ENCODE data around the gene GBX2. TPM values are rescaled to one million over a fixed set of nuclear protein-coding genes. Genes with fewer than 3 reads are reported as not detected.

GBX2 gene
- total and polyA plus RNA-seq, 10 of the 15 experiments (the other 5 are each of a cell fraction or from before 2014, with no cell fraction given) = not detected

DNA sequence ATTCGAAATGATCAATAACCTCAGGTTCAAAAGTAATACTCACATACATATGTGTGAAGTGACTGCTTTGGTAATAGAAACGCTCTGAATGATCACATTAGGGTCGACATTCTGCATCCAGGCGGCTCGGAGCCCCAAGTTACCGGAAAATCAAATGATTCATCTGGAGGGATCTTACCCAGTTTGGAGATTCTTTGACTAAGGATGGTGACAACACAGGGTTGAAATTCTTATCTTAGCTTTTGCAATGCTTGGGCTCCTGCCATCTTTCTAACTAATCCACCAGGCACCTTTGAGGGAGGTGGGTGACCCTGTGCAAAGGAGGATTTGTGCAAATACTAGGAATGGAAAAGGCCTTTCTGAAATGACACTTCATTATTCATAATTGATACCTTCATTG lies 10.8 kb downstream of the GBX2 start (continued):
- TF ChIP-seq IRF3 (IDR thresholded peaks at IDR 0.05) = no peak

GRCh38 chr2:236156860-236157194 lies 11.4 kb downstream of the GBX2 start:
- H3K9ac ChIP-seq (ENCODE audit: control insufficient read depth, insufficient read depth, low read length) = no peak overlapping the region
- H3K4me2 ChIP-seq (ENCODE audit: control insufficient read depth, insufficient read depth) = no peak overlapping the region
- H3K4me3 ChIP-seq = no peak overlapping the region
- intact Hi-C loops (cut with micrococcal nuclease; ENCODE audit: unreplicated experiment) (no loop called here), in situ Hi-C loops (cut with MboI) (no loop called here)
- ChIA-PET SMC1A (ENCODE audit: uncharacterized antibody, unreplicated experiment) (no interaction called here), POLR2A (no interaction called here), CTCF (no interaction called here), RAD21 (ENCODE audit: unreplicated experiment) (no interaction called here)
- FAIRE-seq (no peak), ATAC-seq (no peak), DNase-seq (ENCODE audit: low read depth, low spot score) (no peak)
- no peaks in the 10 kb centered on the region for H3K4me1 ChIP-seq (ENCODE audit: control insufficient read depth, insufficient read depth, low read length)
- no peaks in the 10 kb centered on the region for H3K79me2 ChIP-seq (ENCODE audit: control insufficient read depth, insufficient read depth, low read length)
- H3K9me3 ChIP-seq (replicated peaks; ENCODE audit: control insufficient read depth, insufficient read depth, low read length) = no peaks in the 10 kb centered on the region
- 7% methylated on average over 7 of the region's 7 CpGs for WGBS (ENCODE audit: insufficient coverage, insufficient replicate concordance, low lambda C conversion rate, missing lambda C conversion rate)
- H3K36me3 ChIP-seq (ENCODE audit: control insufficient read depth in 2 of 2, insufficient read depth in 2 of 2, low read length in 1 of 2) = no peaks in the 10 kb centered on the region
- BruUV-seq (replicated peaks) = no TSS peak
- no peak overlapping the region for H2AFZ ChIP-seq (ENCODE audit: control insufficient read depth, low read depth, low read length)
- peaks cover 0 to 1% of the 10 kb centered on the region in 2 experiments; a peak in 2 of 4 replicates for H3K27me3 ChIP-seq (replicated peaks in 1 of 2; ENCODE audit: control insufficient read depth in 2 of 2, insufficient read depth in 2 of 2, low read length in 1 of 2)
- no peak overlapping the region for H3K27ac ChIP-seq (ENCODE audit: control insufficient read depth, insufficient read depth)
- H4K20me1 ChIP-seq (ENCODE audit: control insufficient read depth, insufficient read depth) = no peaks in the 10 kb centered on the region
- TF ChIP-seq, protein P1, sequence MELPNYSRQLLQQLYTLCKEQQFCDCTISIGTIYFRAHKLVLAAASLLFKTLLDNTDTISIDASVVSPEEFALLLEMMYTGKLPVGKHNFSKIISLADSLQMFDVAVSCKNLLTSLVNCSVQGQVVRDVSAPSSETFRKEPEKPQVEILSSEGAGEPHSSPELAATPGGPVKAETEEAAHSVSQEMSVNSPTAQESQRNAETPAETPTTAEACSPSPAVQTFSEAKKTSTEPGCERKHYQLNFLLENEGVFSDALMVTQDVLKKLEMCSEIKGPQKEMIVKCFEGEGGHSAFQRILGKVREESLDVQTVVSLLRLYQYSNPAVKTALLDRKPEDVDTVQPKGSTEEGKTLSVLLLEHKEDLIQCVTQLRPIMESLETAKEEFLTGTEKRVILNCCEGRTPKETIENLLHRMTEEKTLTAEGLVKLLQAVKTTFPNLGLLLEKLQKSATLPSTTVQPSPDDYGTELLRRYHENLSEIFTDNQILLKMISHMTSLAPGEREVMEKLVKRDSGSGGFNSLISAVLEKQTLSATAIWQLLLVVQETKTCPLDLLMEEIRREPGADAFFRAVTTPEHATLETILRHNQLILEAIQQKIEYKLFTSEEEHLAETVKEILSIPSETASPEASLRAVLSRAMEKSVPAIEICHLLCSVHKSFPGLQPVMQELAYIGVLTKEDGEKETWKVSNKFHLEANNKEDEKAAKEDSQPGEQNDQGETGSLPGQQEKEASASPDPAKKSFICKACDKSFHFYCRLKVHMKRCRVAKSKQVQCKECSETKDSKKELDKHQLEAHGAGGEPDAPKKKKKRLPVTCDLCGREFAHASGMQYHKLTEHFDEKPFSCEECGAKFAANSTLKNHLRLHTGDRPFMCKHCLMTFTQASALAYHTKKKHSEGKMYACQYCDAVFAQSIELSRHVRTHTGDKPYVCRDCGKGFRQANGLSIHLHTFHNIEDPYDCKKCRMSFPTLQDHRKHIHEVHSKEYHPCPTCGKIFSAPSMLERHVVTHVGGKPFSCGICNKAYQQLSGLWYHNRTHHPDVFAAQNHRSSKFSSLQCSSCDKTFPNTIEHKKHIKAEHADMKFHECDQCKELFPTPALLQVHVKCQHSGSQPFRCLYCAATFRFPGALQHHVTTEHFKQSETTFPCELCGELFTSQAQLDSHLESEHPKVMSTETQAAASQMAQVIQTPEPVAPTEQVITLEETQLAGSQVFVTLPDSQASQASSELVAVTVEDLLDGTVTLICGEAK (IDR thresholded peaks at IDR 0.05; ENCODE audit: borderline replicate concordance) = no peak
- no peak for TF ChIP-seq MLLT1 (IDR thresholded peaks at IDR 0.05)

Measured in GM12878 (cell line).